Kidney epithelial cell (primary cell): ENCODE results near the gene RNF183. TPM values are rescaled to one million over a fixed set of nuclear protein-coding genes. Genes with fewer than 3 reads are reported as not detected.

ENCODE experiments used
- DNase-seq: peaks from one replicate; pipeline ENCODE4 v3.0.0-alpha.2; 2010; ENCODE audit warnings: low read depth
- H3K27me3 ChIP-seq: 2 replicates; pipeline ENCODE4 v1.6.0; 2011; ENCODE audit warnings: low read length; ENCODE audit not compliant: control insufficient read depth, insufficient read depth
- H3K36me3 ChIP-seq: 2 replicates; pipeline ENCODE4 v1.5.1; 2011; ENCODE audit warnings: low read length; ENCODE audit not compliant: control insufficient read depth, insufficient read depth
- H3K4me3 ChIP-seq: 2 replicates; pipeline ENCODE4 v1.5.1; 2011; ENCODE audit warnings: low read depth, mild to moderate bottlenecking, control low read depth, low read length
- total RNA-seq: library from RNA; depleted of rRNA; stranded (reverse); fragments of >200 nt; gene quantifications from 2 replicates; pipeline ENCODE4 v1.2.3, GENCODE V29; 2015
- TF ChIP-seq, protein P1 (sequence below): IDR thresholded peaks from 2 replicates; pipeline ENCODE4 v1.5.1; 2011; ENCODE audit warnings: mild to moderate bottlenecking, moderate library complexity, low read length, control low read depth, inconsistent platforms; ENCODE audit not compliant: insufficient read depth, poor library complexity, severe bottlenecking

RNF183 gene
- not detected in 2 replicates for total RNA-seq

GRCh38 chr9:113302792-113303418 is at the start of gene RNF183:
Gene RNF183 (minus strand): TSS chr9:113303376. CDS start chr9:113298184, 5,192 bp downstream.
- Histone ChIP-seq H3K4me3 (no peak within 1 kb of the TSS), H3K36me3 (no peaks in the 10 kb centered on the region), H3K27me3 (no peaks in the 10 kb centered on the region)
- peak; percentile 19 for DNase-seq
- TF ChIP-seq, protein P1, sequence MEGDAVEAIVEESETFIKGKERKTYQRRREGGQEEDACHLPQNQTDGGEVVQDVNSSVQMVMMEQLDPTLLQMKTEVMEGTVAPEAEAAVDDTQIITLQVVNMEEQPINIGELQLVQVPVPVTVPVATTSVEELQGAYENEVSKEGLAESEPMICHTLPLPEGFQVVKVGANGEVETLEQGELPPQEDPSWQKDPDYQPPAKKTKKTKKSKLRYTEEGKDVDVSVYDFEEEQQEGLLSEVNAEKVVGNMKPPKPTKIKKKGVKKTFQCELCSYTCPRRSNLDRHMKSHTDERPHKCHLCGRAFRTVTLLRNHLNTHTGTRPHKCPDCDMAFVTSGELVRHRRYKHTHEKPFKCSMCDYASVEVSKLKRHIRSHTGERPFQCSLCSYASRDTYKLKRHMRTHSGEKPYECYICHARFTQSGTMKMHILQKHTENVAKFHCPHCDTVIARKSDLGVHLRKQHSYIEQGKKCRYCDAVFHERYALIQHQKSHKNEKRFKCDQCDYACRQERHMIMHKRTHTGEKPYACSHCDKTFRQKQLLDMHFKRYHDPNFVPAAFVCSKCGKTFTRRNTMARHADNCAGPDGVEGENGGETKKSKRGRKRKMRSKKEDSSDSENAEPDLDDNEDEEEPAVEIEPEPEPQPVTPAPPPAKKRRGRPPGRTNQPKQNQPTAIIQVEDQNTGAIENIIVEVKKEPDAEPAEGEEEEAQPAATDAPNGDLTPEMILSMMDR: no peak

GRCh38 chr9:113352411-113352810 is 49.2 kb upstream of the RNF183 start:
- no peak overlapping the region for H3K4me3 ChIP-seq
- DNase-seq: no peak
- no peaks in the 10 kb centered on the region for H3K36me3 ChIP-seq
- H3K27me3 ChIP-seq: peaks cover 26% of the 10 kb centered on the region
- TF ChIP-seq, protein P1: no peak

GRCh38 chr9:113352006-113352405 is 48.8 kb upstream of the RNF183 start:
- no peak overlapping the region for H3K4me3 ChIP-seq
- peaks cover 26% of the 10 kb centered on the region for H3K27me3 ChIP-seq
- no peak for DNase-seq
- TF ChIP-seq, protein P1: no peak
- no peaks in the 10 kb centered on the region for H3K36me3 ChIP-seq

- Histone ChIP-seq H3K36me3 (no peaks in the 10 kb centered on the region), H3K4me3 (no peak overlapping the region), H3K27me3 (peaks cover 26% of the 10 kb centered on the region)
- no peak for DNase-seq
- TF ChIP-seq, protein P1: no peak
These were observed 47.8 kb upstream of the RNF183 start for GRCh38 chr9:113350937-113351336.

DNA sequence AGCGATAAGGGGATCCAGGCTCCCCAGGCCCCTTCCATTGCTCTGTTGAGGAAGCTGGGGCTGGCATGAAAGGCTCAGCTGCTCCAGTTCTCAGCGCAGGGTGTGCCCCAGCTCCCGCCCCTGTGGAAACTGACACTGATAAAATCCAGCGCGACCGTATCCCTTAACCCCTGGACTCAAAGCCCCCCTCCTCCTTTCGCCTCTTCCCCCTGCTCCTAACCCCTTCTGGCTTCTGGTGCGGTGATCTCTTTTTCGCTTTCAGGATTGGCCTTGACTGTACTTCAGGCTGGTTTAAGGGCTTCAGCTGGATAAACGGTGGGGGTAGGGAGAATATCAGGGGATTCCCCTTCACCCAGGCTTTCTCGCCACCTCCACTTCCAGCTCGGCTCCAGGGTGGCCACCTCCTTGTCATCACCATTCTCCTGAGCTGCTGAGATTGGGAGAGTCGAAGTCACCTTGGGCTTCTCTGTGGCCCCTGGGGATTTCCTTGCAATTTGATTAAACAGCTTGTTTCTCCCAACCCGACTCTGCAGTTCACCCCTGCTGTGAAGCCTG is 47.0 kb upstream of the RNF183 start:
- DNase-seq: no peak
- TF ChIP-seq, protein P1: no peak
- Histone ChIP-seq H3K4me3 (peak overlapping the region; percentile 22), H3K36me3 (no peaks in the 10 kb centered on the region), H3K27me3 (peaks cover 26% of the 10 kb centered on the region)
